WTC11 (cell line): ENCODE results near the gene DTNB. TPM values are rescaled to one million over a fixed set of nuclear protein-coding genes. Genes with fewer than 3 reads are reported as not detected.

Experiments
- ATAC-seq: fragments of 200-7000 bp; cut with Tn5 transposase; 2 replicates; pipeline ENCODE4 v1.10.0; 2021; ENCODE audit warnings: mild to moderate bottlenecking, moderate library complexity
- CTCF ChIA-PET: fragments of 300-600 bp; sonication (Branson Sonifier 250); formaldehyde crosslinking; loops from one replicate; lab custom pipeline; 2021; ENCODE audit warnings: antibody characterized with exemption; lab: Charles Lee
- POLR2A ChIA-PET: fragments of 350-600 bp; sonication (Branson Sonifier 250); formaldehyde crosslinking; loops from one replicate; lab custom pipeline; 2021; ENCODE audit warnings: antibody characterized with exemption; lab: Charles Lee
- DNase-seq: peaks from one replicate; pipeline ENCODE4 v3.0.0; 2021; ENCODE audit warnings: low spot score
- H3K27ac Mint-ChIP-seq: 2 replicates; pipeline ENCODE4 v1.8.0; 2021; ENCODE audit warnings: mixed read lengths
- H3K27me3 Mint-ChIP-seq: 2 replicates; pipeline ENCODE4 v1.8.0; 2021; ENCODE audit warnings: low read depth, mild to moderate bottlenecking, moderate library complexity, mixed read lengths
- H3K36me3 Mint-ChIP-seq: 2 replicates; pipeline ENCODE4 v1.8.0; 2021; ENCODE audit warnings: mixed read lengths
- H3K4me1 Mint-ChIP-seq: 2 replicates; pipeline ENCODE4 v1.8.0; 2022; ENCODE audit warnings: mixed read lengths
- H3K4me3 Mint-ChIP-seq: 2 replicates; pipeline ENCODE4 v1.8.0; 2021; ENCODE audit warnings: mild to moderate bottlenecking, moderate library complexity, mixed read lengths
- H3K9me3 Mint-ChIP-seq: 2 replicates; pipeline ENCODE4 v1.8.0; 2021; ENCODE audit warnings: mixed read lengths
- ATF6 ChIP-seq: sonication (generic); formaldehyde crosslinking; IDR thresholded peaks from 2 replicates; pipeline ENCODE4 v1.8.1; 2023; ENCODE audit warnings: mild to moderate bottlenecking, missing genetic modification reagents
- CREM ChIP-seq: sonication (generic); formaldehyde crosslinking; IDR thresholded peaks from 2 replicates; pipeline ENCODE4 v1.8.1; 2022; ENCODE audit warnings: mild to moderate bottlenecking, missing genetic modification reagents, moderate library complexity
- CTCF ChIP-seq: fragments of 200-600 bp; IDR thresholded peaks from 2 replicates; pipeline ENCODE4 v1.8.0; 2022; ENCODE audit warnings: antibody characterized with exemption
- E2F1 ChIP-seq: sonication (generic); formaldehyde crosslinking; IDR thresholded peaks from 2 replicates; pipeline ENCODE4 v1.8.0; 2022; ENCODE audit warnings: mild to moderate bottlenecking, missing genetic modification reagents
- FOXP1 ChIP-seq: sonication (generic); formaldehyde crosslinking; IDR thresholded peaks from 2 replicates; pipeline ENCODE4 v1.8.0; 2022; ENCODE audit warnings: missing genetic modification reagents, mild to moderate bottlenecking, moderate library complexity, borderline replicate concordance
- JAZF1 ChIP-seq: fragments of 250-450 bp; sonication (Bioruptor Pico); IDR thresholded peaks from 2 replicates; pipeline ENCODE4 v1.9.0; 2021; ENCODE audit warnings: moderate library complexity, mild to moderate bottlenecking, inconsistent platforms
- JUN ChIP-seq: sonication (generic); formaldehyde crosslinking; IDR thresholded peaks from 2 replicates; pipeline ENCODE4 v1.8.0; 2023; ENCODE audit warnings: mild to moderate bottlenecking, missing genetic modification reagents
- MLX ChIP-seq: sonication (generic); formaldehyde crosslinking; IDR thresholded peaks from 2 replicates; pipeline ENCODE4 v1.8.1; 2023; ENCODE audit warnings: mild to moderate bottlenecking, missing genetic modification reagents, moderate library complexity
- RELA ChIP-seq: sonication (generic); formaldehyde crosslinking; IDR thresholded peaks from 2 replicates; pipeline ENCODE4 v1.8.1; 2022; ENCODE audit warnings: missing genetic modification reagents, mild to moderate bottlenecking, borderline replicate concordance
- SMAD4 ChIP-seq: sonication (generic); formaldehyde crosslinking; IDR thresholded peaks from 2 replicates; pipeline ENCODE4 v1.8.0; 2022; ENCODE audit warnings: mild to moderate bottlenecking, missing genetic modification reagents
- SP1 ChIP-seq: sonication (generic); formaldehyde crosslinking; conservative IDR thresholded peaks from 2 replicates; pipeline ENCODE4 v1.8.1; 2022; ENCODE audit warnings: missing genetic modification reagents
- TCF7 ChIP-seq: sonication (generic); formaldehyde crosslinking; IDR thresholded peaks from 2 replicates; pipeline ENCODE4 v1.8.0; 2022; ENCODE audit warnings: mild to moderate bottlenecking, low read depth, missing genetic modification reagents, moderate library complexity
- ZNF416 ChIP-seq: fragments of 250-450 bp; sonication (Bioruptor Pico); IDR thresholded peaks from 2 replicates; pipeline ENCODE4 v1.9.0; 2021; ENCODE audit warnings: mild to moderate bottlenecking, inconsistent platforms
- ZNF671 ChIP-seq: fragments of 250-450 bp; sonication (Bioruptor Pico); IDR thresholded peaks from 2 replicates; pipeline ENCODE4 v1.8.0; 2021; ENCODE audit warnings: mild to moderate bottlenecking
- total RNA-seq: library from RNA; stranded (reverse); gene quantifications from 3 replicates; pipeline ENCODE4 v1.2.3, GENCODE V29; 2021
- TF ChIP-seq, protein P1 (sequence below): sonication (generic); formaldehyde crosslinking; conservative IDR thresholded peaks from 2 replicates; pipeline ENCODE4 v1.8.1; 2023; ENCODE audit warnings: mild to moderate bottlenecking, low read depth, missing genetic modification reagents, moderate library complexity
- TF ChIP-seq, protein P2 (sequence below): sonication (generic); formaldehyde crosslinking; IDR thresholded peaks from 2 replicates; pipeline ENCODE4 v1.8.0; 2022; ENCODE audit warnings: missing genetic modification reagents

Gene DTNB
- total RNA-seq, 1 experiment from 2014 or later: 39.9 TPM

GRCh38 chr2:25624635-25625034 is 48.7 kb downstream of the DTNB start:
- ATAC-seq (no peak), DNase-seq (no peak)
- Mint-ChIP-seq H3K4me3 (no peak overlapping the region), H3K27ac (no peak overlapping the region), H3K27me3 (no peaks in the 10 kb centered on the region), H3K36me3 (peaks cover 18% of the 10 kb centered on the region), H3K4me1 (peaks cover 4% of the 10 kb centered on the region; the same call in 1 of the 2 replicates), H3K9me3 (no peaks in the 10 kb centered on the region)
- CTCF ChIA-PET: interaction anchor here (0.6 to 1.3 kb wide), 3 partner anchors 18 to 529 kb away, joined by 3 to 5 read pairs (median 4); no protein-coding TSS in a partner anchor
- TF ChIP-seq FOXP1 (CRISPR knock-in tag) (no peak), CREM (CRISPR knock-in tag) (no peak), SMAD4 (CRISPR knock-in tag) (no peak), ZNF416 (CRISPR knock-in tag) (no peak), TCF7 (CRISPR knock-in tag) (no peak), RELA (CRISPR knock-in tag) (no peak), JUN (CRISPR knock-in tag) (no peak), JAZF1 (no peak), ATF6 (CRISPR knock-in tag) (no peak)
- TF ChIP-seq, protein P1, sequence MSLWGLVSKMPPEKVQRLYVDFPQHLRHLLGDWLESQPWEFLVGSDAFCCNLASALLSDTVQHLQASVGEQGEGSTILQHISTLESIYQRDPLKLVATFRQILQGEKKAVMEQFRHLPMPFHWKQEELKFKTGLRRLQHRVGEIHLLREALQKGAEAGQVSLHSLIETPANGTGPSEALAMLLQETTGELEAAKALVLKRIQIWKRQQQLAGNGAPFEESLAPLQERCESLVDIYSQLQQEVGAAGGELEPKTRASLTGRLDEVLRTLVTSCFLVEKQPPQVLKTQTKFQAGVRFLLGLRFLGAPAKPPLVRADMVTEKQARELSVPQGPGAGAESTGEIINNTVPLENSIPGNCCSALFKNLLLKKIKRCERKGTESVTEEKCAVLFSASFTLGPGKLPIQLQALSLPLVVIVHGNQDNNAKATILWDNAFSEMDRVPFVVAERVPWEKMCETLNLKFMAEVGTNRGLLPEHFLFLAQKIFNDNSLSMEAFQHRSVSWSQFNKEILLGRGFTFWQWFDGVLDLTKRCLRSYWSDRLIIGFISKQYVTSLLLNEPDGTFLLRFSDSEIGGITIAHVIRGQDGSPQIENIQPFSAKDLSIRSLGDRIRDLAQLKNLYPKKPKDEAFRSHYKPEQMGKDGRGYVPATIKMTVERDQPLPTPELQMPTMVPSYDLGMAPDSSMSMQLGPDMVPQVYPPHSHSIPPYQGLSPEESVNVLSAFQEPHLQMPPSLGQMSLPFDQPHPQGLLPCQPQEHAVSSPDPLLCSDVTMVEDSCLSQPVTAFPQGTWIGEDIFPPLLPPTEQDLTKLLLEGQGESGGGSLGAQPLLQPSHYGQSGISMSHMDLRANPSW: no peak
- POLR2A ChIA-PET: no interaction called here

DNA sequence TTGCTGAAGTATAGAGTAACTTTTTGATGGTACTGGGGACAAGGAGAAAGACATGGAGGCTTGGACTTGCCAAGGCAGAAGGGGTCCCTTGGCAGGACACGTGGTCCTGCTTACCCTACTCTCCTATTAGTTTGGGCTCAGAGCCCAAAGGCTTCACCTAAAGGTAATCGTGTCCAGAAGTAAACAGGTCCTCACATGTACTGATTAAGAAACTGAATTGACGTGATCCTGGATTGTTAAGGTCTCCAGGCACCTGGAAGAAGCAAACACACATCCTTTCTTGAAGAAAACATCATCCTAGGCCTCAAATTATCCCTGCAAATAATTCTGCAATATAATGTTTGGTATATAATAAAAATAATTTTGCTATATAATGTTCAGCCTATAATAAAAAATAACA is 50.0 kb downstream of the DTNB start:
- Mint-ChIP-seq H3K4me1 (no peaks in the 10 kb centered on the region), H3K36me3 (peaks cover 15% of the 10 kb centered on the region)
- DNase-seq: no peak
- TF ChIP-seq JAZF1: no peak
- no peak for TF ChIP-seq SP1 (CRISPR knock-in tag)
- TF ChIP-seq ZNF671 (CRISPR knock-in tag): no peak
- no peak for TF ChIP-seq E2F1 (CRISPR knock-in tag)
- no peak for TF ChIP-seq MLX (CRISPR knock-in tag)
- no peak for TF ChIP-seq CTCF
- TF ChIP-seq, protein P2, sequence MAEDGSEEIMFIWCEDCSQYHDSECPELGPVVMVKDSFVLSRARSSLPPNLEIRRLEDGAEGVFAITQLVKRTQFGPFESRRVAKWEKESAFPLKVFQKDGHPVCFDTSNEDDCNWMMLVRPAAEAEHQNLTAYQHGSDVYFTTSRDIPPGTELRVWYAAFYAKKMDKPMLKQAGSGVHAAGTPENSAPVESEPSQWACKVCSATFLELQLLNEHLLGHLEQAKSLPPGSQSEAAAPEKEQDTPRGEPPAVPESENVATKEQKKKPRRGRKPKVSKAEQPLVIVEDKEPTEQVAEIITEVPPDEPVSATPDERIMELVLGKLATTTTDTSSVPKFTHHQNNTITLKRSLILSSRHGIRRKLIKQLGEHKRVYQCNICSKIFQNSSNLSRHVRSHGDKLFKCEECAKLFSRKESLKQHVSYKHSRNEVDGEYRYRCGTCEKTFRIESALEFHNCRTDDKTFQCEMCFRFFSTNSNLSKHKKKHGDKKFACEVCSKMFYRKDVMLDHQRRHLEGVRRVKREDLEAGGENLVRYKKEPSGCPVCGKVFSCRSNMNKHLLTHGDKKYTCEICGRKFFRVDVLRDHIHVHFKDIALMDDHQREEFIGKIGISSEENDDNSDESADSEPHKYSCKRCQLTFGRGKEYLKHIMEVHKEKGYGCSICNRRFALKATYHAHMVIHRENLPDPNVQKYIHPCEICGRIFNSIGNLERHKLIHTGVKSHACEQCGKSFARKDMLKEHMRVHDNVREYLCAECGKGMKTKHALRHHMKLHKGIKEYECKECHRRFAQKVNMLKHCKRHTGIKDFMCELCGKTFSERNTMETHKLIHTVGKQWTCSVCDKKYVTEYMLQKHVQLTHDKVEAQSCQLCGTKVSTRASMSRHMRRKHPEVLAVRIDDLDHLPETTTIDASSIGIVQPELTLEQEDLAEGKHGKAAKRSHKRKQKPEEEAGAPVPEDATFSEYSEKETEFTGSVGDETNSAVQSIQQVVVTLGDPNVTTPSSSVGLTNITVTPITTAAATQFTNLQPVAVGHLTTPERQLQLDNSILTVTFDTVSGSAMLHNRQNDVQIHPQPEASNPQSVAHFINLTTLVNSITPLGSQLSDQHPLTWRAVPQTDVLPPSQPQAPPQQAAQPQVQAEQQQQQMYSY (CRISPR knock-in tag): no peak
- TF ChIP-seq, all 79 proteins: peak for 0
- H3K27ac Mint-ChIP-seq: 0 out of 2 replicates have a peak overlapping the region, but pooled peaks have one; percentile 1
- H3K9me3 Mint-ChIP-seq: no peaks in the 10 kb centered on the region
- ChIA-PET CTCF (no interaction called here), POLR2A (no interaction called here)
- no peaks in the 10 kb centered on the region for H3K27me3 Mint-ChIP-seq
- no peak for ATAC-seq
- no peak overlapping the region for H3K4me3 Mint-ChIP-seq
